ENCODE measurements around the gene TMEM203.

TMEM203 gene

GRCh38 chr9:137217276-137218211 lies 12.1 kb upstream of the TMEM203 start:
- no peak for DNase-seq

- no peak for DNase-seq
These were observed 10.9 kb upstream of the TMEM203 start for GRCh38 chr9:137216188-137216965.

- DNase-seq: no peak
These were observed 9.9 kb upstream of the TMEM203 start for GRCh38 chr9:137215196-137215986.

GRCh38 chr9:137214620-137215019 lies 9.2 kb upstream of the TMEM203 start:
- DNase-seq: no peak

GRCh38 chr9:137213160-137214060 lies 8.0 kb upstream of the TMEM203 start:
- peak in 6 of 14 donors; percentile 32 to 74 (median 57) for DNase-seq

- no peak for DNase-seq
These were observed 7.1 kb upstream of the TMEM203 start for GRCh38 chr9:137212520-137212919.

GRCh38 chr9:137211532-137211931 lies 6.1 kb upstream of the TMEM203 start:
- DNase-seq: no peak

GRCh38 chr9:137206602-137207001 lies 1.2 kb upstream of the TMEM203 start:
- DNase-seq: no peak

GRCh38 chr9:137204731-137205125 lies 720 bp downstream of the TMEM203 start:
- DNase-seq: no peak

GRCh38 chr9:137202966-137203365 lies 2.5 kb downstream of the TMEM203 start:
- DNase-seq: no peak

- DNase-seq: no peak
These were observed 4.1 kb downstream of the TMEM203 start for GRCh38 chr9:137201205-137201868.

- DNase-seq: peak; percentile 69 to 99 (median 96)
These were observed 4.9 kb downstream of the TMEM203 start, which contains the start of gene TPRN for GRCh38 chr9:137200311-137201204. Gene TPRN, minus strand, starts transcription at chr9:137200741. Its CDS starts 30 bp downstream, at chr9:137200711.

GRCh38 chr9:137199411-137200121 lies 5.9 kb downstream of the TMEM203 start:
- peak in 1 of 14 donors; percentile 20 for DNase-seq

GRCh38 chr9:137198902-137199283 lies 6.6 kb downstream of the TMEM203 start:
- DNase-seq: peak in 3 of 14 donors; percentile 22 to 80 (median 54)

- peak in 3 of 14 donors; percentile 54 to 70 (median 60) for DNase-seq
These were observed 7.2 kb downstream of the TMEM203 start for GRCh38 chr9:137198051-137198901.

GRCh38 chr9:137195525-137196220 lies 9.8 kb downstream of the TMEM203 start:
- peak in 2 of 14 donors; percentile 12 to 37 for DNase-seq

GRCh38 chr9:137194909-137195308 lies 10.5 kb downstream of the TMEM203 start:
- DNase-seq: peak in 2 of 14 donors; percentile 33 to 37
